CD4-positive, alpha-beta T cell treated with Interleukin-17A for 4 hours (primary cell): ENCODE data around the gene PLPPR4.
"Not testable (repeated sequence)": the region's sequence is repeated elsewhere in the genome, so short reads cannot be mapped to it uniquely, and the experiment has no call there.

Source experiments
- DNase-seq: peaks from one replicate; pipeline ENCODE4 v3.0.0-alpha.2; 2020; ENCODE audit warnings: mixed read lengths

PLPPR4 gene

GRCh38 chr1:99269321-99269720, 5.0 kb downstream of the PLPPR4 start:
- no peak for DNase-seq

DNA sequence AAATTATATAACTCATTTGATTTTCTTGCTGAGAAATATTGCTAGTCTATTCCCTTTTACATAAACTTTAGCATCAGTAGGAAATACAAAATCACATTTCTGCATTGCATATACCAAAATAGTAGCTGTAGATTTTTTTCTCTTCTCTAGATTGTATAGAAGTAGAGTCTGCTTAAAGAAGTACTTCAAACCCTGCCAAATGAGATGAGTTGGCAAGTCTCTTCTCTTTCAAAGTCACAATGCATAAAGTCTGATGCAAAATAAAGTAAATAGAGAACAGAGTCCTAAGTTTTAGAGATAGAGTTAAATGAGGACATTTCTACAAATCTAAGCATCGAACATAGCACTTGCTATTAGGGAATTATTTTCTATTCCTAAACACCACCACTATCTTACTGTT, 6.4 kb downstream of the PLPPR4 start:
- no peak for DNase-seq

- DNase-seq, result no peak
Observed at GRCh38 chr1:99271249-99271648, 7.0 kb downstream of the PLPPR4 start.

DNA sequence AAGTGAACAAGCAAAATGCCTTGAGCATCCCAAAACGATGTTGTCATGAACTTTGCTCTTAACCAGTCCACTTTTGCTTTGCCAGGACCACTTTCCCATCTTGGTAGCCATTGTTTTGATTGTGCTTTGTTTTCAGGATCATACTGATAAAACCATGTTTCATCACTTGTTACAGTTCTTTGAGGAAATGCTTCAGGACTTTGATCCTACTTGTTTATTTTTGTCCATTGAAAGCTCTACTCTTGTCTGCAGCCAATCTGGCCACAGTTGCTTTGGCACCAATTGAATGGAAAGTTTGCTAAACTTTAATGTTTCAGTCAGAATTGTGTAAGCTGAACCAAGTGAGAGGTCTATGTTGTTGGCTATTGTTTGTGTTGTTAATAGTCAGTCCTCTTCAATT, 12.8 kb downstream of the PLPPR4 start:
- no peak for DNase-seq

DNA sequence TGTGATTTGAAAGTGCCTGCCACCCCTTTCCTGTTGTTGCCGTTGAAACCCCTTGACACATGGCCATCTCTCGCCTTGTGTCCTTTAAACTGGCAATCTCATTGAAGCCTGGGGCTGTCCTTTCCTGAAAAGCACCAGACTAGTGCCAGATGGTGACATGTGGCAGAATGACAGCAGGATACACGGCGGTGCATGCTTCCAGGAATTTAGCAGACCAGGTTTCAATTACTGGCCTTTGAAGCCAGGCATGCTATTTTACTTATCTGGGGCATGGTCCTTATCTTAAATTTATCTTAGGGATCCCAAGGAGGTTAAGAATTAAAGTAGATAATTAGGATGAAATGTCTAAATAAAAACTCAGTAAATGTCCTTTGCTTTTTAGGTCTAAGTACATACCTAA, 15.2 kb downstream of the PLPPR4 start:
- no peak for DNase-seq

GRCh38 chr1:99281105-99281504, 16.8 kb downstream of the PLPPR4 start:
- no peak for DNase-seq

GRCh38 chr1:99282536-99282935, 18.2 kb downstream of the PLPPR4 start:
- DNase-seq, result no peak

DNA sequence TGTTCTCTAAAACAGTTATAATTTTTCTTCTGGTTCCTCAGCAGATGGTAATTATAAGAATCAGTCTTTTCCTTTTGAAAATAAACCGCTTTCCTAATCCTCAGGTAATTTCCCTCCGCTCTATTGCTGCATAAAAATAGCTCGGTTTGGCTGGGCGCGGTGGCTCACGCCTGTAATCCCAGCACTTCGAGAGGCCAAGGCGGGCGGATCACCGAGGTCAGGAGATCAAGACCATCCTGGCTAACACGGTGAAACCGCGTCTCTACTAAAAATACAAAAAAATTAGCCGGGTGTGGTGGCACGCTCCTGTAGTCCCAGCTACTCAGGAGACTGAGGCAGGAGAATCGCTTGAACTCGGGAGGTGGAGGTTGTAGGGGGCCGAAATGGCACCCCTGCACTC, 19.2 kb downstream of the PLPPR4 start:
- not testable (repeated sequence) for DNase-seq

GRCh38 chr1:99292886-99293285, 28.6 kb downstream of the PLPPR4 start:
- no peak for DNase-seq

- DNase-seq, result no peak
Observed at GRCh38 chr1:99297923-99298322, 33.6 kb downstream of the PLPPR4 start.

- no peak for DNase-seq
Observed at GRCh38 chr1:99304725-99305282, 40.5 kb downstream of the PLPPR4 start.

- DNase-seq, result no peak
Observed at GRCh38 chr1:99305626-99306025, 41.3 kb downstream of the PLPPR4 start.

- DNase-seq, result no peak
Observed at GRCh38 chr1:99306056-99306455, 41.8 kb downstream of the PLPPR4 start.

DNA sequence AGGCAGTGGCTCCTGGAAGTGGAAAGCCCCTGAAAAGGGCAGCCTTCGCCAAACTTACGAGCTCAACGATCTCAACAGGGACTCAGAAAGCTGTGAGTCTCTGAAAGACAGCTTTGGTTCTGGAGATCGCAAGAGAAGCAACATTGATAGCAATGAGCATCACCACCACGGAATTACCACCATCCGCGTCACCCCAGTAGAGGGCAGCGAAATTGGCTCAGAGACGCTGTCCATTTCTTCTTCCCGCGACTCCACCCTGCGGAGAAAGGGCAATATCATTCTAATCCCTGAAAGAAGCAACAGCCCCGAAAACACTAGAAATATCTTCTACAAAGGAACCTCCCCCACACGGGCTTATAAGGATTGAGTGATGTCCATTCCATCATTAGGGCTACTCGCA, 42.4 kb downstream of the PLPPR4 start:
- DNase-seq, result no peak

DNA sequence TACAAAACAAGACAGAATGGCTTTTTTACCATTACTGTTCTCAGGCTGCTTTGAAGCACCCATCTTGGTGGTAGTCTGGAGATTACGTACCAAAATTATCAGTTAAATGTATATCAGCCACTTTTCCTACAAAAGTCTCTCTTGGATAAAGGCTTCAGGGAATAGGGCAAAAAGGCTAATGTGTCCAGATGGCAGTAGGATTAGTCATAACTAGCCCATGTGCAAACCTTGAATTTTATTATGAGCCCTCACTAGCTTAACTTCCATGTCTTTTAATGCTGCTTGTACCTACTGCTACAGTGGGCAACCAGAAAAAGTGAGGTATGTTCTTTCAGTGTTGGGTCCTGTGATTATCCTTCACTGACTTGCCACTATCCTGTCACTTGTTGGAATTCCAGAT, 51.0 kb downstream of the PLPPR4 start:
- DNase-seq, result no peak

DNA sequence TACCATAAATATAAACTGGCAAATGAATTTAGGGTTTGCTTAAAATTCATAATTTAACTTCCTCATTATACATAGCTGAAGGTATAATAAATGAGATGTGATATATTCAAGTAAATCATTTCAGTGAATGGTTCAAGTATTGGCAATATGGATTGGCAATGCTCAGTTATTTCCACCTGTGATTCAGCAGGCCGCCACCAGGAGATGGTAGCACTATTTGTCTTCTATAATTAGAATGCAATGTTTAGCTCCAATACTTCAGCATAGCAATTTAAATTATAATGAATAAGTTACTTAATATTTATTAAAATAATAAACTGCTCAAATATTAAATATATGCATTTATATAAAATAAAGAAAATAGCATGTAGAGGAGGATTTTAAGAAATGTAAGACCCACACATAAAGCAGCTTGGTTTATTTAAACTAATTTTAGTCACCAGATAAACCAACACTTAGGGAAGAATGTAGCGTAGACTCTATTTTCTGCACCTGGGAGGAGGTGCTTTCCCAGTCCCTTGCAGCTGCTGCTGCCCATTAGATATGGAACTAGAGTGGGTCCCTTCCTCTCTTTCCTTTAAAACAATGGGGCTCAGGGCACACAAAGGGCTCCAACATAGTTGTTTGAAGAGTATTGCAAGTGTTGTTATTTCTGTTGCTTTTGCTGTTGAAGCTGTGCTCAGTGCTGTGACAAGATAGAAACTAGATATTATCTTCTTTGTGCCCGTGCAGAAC, 62.1 kb downstream of the PLPPR4 start:
- no peak for DNase-seq

- DNase-seq, result no peak
Observed at GRCh38 chr1:99327357-99327756, 63.1 kb downstream of the PLPPR4 start.

- DNase-seq, result no peak
Observed at GRCh38 chr1:99328171-99328570, 63.9 kb downstream of the PLPPR4 start.

GRCh38 chr1:99331083-99331482, 66.8 kb downstream of the PLPPR4 start:
- no peak for DNase-seq

DNA sequence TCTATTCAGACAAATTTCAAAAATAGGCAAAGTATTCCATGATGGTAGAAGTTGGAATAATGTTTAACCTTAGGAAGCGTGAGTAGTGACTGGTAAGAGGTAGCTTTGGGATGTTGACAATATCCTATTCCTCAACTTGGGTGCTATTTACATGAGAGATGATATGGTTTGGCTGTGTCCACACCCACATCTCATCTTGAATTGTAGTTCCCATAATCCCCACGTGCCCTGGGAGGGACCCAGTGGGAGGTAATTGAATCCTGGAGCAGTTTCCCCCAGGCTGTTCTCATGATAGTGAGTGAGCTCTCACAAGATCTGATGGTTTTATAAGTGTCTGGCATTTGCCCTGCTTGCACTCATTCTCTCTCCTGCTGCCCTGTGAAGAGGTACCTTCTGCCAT, 67.3 kb downstream of the PLPPR4 start:
- DNase-seq, result no peak

- no peak for DNase-seq
Observed at GRCh38 chr1:99332561-99332960, 68.3 kb downstream of the PLPPR4 start.

DNA sequence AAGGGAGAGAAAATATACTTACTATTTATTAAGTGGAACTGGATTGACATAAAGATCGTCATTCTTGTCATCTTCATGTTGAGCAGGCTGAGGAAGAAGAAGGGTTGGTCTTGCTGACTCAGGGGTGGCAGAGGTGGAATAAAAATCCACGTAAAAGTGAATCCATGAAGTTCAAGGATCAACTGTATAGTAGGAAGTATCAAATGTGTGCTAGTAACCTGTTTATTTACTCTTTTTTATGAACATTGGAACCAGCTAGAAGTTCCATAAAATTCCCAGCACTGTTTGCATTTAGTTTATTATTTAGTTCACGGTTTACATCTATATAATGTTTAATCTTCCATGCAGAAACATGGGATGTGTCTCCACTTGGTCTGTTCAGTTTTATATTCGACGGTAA, 70.7 kb downstream of the PLPPR4 start:
- DNase-seq, result no peak

DNA sequence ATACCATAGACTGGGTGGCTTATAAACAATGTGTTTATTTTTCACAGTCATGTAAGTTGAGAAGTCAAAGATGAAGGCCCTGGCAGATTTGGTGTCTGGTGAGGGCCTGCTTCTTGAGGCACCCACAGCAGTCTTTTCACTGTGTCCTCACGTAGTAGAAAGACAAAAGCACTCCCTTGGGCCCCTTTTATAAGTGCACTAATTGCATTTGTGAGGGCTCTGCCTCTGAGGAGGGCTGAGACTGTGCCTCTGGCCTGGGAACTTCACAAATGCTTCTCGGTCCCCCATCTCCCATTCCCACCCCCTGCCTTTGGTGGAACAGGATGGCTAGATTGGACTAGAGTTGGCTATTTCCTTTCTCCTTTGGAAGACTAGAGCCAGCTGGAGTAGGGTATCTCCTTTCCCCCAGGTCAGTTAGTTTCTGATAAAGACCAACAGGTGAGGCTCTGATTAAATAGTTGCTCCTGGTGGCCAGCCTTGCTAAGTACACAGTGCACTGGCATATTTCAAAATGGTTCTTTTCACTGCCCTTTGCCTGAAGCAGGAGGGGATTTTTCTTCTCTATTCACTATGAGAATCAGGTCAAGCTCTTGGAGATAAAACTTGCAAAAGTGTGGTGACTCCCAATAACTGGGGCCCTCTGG, 82.9 kb downstream of the PLPPR4 start:
- no peak for DNase-seq

- no peak for DNase-seq
Observed at GRCh38 chr1:99348397-99349132, 84.3 kb downstream of the PLPPR4 start.
